Prostate gland (tissue), 2 donors: ENCODE results near the gene SUN1. TPM values are rescaled to one million over a fixed set of nuclear protein-coding genes. Genes with fewer than 3 reads are reported as not detected.

Experiments
- DNase-seq: peaks from one replicate; pipeline ENCODE4 v3.0.0-alpha.2; 2019; ENCODE audit warnings: low spot score
- H3K27ac ChIP-seq, 2 donors: fragments of 200-600 bp; sonication (generic); 2 replicates each; pipeline ENCODE4 v1.5.1; 2017 to 2019
- H3K27me3 ChIP-seq: fragments of 200-600 bp; sonication (generic); replicated peaks from 2 replicates; pipeline ENCODE4 v1.5.1; 2019; ENCODE audit not compliant: insufficient read depth
- H3K36me3 ChIP-seq, 2 donors: fragments of 200-600 bp; sonication (generic); 1 replicate in 1 of 2; 2 replicates in 1 of 2; pipeline versions ENCODE4 v1.5.1 to v1.8.1; 2017 to 2019
- H3K4me1 ChIP-seq: fragments of 200-600 bp; sonication (generic); replicated peaks from 2 replicates; pipeline ENCODE4 v1.5.1; 2019
- H3K4me3 ChIP-seq, 2 donors: fragments of 200-600 bp; sonication (generic); 2 replicates each; pipeline ENCODE4 v1.5.1; 2017 to 2019
- H3K9me3 ChIP-seq: fragments of 200-600 bp; sonication (generic); 2 replicates; pipeline ENCODE4 v1.5.1; 2017
- POLR2A ChIP-seq: fragments of 450-650 bp; IDR thresholded peaks from one replicate; pipeline ENCODE4 v1.6.1; 2016; ENCODE audit warnings: antibody characterized with exemption, mild to moderate bottlenecking
- POLR2AphosphoS5 ChIP-seq: sonication (generic); formaldehyde crosslinking; IDR thresholded peaks from one replicate; pipeline ENCODE4 v1.6.1; 2017; ENCODE audit warnings: antibody characterized with exemption
- WGBS: methylation state at CpG from one replicate; pipeline ENCODE4 v1.1.5; 2018; 5-methylcytosine and 5-hydroxymethylcytosine counted together
- intact Hi-C: fragments of 100-400 bp; cut with DNase I; formaldehyde crosslinking; loops from one replicate; pipeline ENCODE4 v1.14.2; 2022
- total RNA-seq, 2 donors: library from RNA; depleted of rRNA; stranded (reverse); fragments of >200 nt; gene quantifications; one replicate each; pipeline ENCODE4 v1.1.0, GENCODE V29; 2016
- TF ChIP-seq, protein P1 (sequence below), 4 experiments: fragments of 200-600 bp in 2 of 4; fragments of 450-650 bp in 2 of 4; sonication (generic) in 2 of 4; IDR thresholded peaks; 1 replicate in 3 of 4; 2 replicates in 1 of 4; pipeline ENCODE4 v1.5.1; 2016 to 2019; ENCODE audit warnings: antibody characterized with exemption in 4 of 4, mild to moderate bottlenecking in 2 of 4, moderate library complexity in 2 of 4

Gene SUN1
- total RNA-seq, 2 donors from 2014 or later = 106 to 177 TPM

- Histone ChIP-seq H3K27ac (no peak overlapping the region), H3K27me3 (no peaks in the 10 kb centered on the region), H3K9me3 (no peaks in the 10 kb centered on the region), H3K4me3 (no peak overlapping the region), H3K4me1 (no peaks in the 10 kb centered on the region), H3K36me3 (peaks cover 15 to 16% of the 10 kb centered on the region in 2 donors)
- intact Hi-C loops = loop anchor here (10.0 kb wide), 1 partner anchor 335 kb away; the partner anchor contains the start of gene PDGFA
- TF ChIP-seq POLR2A (no peak), POLR2AphosphoS5 (no peak)
- TF ChIP-seq, protein P1, sequence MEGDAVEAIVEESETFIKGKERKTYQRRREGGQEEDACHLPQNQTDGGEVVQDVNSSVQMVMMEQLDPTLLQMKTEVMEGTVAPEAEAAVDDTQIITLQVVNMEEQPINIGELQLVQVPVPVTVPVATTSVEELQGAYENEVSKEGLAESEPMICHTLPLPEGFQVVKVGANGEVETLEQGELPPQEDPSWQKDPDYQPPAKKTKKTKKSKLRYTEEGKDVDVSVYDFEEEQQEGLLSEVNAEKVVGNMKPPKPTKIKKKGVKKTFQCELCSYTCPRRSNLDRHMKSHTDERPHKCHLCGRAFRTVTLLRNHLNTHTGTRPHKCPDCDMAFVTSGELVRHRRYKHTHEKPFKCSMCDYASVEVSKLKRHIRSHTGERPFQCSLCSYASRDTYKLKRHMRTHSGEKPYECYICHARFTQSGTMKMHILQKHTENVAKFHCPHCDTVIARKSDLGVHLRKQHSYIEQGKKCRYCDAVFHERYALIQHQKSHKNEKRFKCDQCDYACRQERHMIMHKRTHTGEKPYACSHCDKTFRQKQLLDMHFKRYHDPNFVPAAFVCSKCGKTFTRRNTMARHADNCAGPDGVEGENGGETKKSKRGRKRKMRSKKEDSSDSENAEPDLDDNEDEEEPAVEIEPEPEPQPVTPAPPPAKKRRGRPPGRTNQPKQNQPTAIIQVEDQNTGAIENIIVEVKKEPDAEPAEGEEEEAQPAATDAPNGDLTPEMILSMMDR (IDR thresholded peaks at IDR 0.05) = no peak
- DNase-seq = no peak
- 78% methylated on average over 18 of the region's 19 CpGs for WGBS
These were observed 17.5 kb downstream of the SUN1 start for GRCh38 chr7:849781-850180.

GRCh38 chr7:851204-851603, 18.9 kb downstream of the SUN1 start:
- H3K9me3 ChIP-seq = no peaks in the 10 kb centered on the region
- peaks cover 15 to 19% of the 10 kb centered on the region in 2 donors for H3K36me3 ChIP-seq
- H3K4me1 ChIP-seq = no peaks in the 10 kb centered on the region
- intact Hi-C loops = no loop called here
- H3K27me3 ChIP-seq = no peaks in the 10 kb centered on the region
- DNase-seq = no peak
- no peak for TF ChIP-seq POLR2AphosphoS5
- TF ChIP-seq, protein P1 (IDR thresholded peaks at IDR 0.05) = no peak
- H3K4me3 ChIP-seq = no peak overlapping the region
- H3K27ac ChIP-seq = no peak overlapping the region
- 92% methylated on average over 14 of the region's 14 CpGs for WGBS

DNA sequence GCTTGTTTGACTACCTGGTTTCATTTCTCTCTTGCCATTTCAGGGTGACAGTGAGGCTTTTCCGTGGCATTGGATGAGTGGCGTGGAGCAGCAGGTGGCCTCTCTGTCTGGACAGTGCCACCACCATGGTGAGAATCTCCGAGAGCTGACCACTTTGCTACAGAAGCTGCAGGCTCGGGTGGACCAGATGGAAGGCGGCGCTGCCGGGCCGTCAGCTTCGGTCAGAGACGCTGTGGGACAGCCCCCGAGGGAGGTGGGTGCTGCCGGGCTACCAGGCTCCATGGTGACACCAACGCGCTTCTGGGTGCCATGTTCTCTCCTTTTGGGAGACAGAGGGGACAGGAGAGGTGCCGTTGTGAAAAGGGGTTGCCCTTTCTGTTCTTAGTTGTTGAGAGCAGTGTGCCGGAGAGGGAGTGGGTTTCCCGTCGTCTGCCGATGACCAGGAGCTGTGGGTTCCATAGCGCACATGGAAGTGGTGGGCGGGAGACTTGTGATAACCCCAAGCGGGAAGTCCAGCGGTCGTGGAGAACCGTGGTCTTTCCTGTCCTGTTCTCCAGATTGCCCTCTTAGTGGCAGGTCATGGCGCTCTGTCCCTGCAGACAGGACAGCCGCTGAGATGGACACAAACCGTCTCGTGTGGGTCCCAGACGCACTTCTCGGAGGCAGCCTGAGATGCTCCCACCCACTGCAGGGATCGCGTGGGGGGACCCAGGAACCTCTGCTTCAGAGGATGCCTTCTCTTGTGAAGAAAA, 21.3 kb downstream of the SUN1 start:
- no peaks in the 10 kb centered on the region for H3K4me1 ChIP-seq
- H3K9me3 ChIP-seq = no peaks in the 10 kb centered on the region
- 90% methylated on average over 33 of the region's 33 CpGs for WGBS
- no peak overlapping the region for H3K4me3 ChIP-seq
- DNase-seq = no peak
- H3K27ac ChIP-seq = no peak overlapping the region
- intact Hi-C loops = no loop called here
- no peaks in the 10 kb centered on the region for H3K27me3 ChIP-seq
- H3K36me3 ChIP-seq = peaks cover 15 to 19% of the 10 kb centered on the region in 2 donors
- TF ChIP-seq POLR2A = no peak
- TF ChIP-seq, protein P1 (IDR thresholded peaks at IDR 0.05) = no peak
- no peak for TF ChIP-seq POLR2AphosphoS5

DNA sequence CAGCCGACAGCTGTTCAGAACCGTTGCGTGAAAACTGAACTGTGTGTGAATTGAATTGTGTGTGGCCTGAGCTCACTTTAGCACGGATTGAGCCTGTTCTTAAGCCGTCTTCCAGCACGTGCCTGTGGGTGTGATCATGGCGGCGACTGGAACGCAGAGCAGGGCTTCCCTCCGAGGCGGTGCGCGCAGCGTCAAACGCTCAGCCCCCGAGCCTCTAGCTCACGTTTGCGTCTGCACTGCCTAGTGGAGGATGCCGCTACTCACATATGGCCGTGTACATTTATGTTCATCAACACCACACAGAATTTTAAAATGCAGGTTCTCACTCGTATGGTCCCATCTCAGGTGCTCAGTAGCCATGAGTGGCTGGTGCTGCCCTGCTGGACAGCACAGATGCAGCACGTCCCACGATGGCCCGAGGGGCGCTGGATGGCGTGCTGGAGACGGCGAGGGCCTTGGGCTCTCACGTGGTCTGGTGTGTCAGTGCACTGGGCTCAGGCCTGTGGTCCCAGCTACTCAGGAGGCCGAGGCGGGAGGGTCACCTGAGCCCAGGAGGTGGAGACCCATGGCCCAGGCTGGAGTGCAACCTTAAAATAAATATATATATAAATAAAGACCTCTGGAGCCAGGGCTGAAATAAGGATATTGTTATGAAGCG, 22.0 kb downstream of the SUN1 start:
- 93% methylated on average over 32 of the region's 32 CpGs for WGBS
- intact Hi-C loops = no loop called here

More for the DNA sequence above, 22.0 kb downstream of the SUN1 start:
- DNase-seq = no peak
- H3K27me3 ChIP-seq = no peaks in the 10 kb centered on the region
- H3K27ac ChIP-seq = no peak overlapping the region
- TF ChIP-seq POLR2AphosphoS5 (no peak), POLR2A (no peak)
- TF ChIP-seq, protein P1 (IDR thresholded peaks at IDR 0.05) = no peak
- peaks cover 15 to 19% of the 10 kb centered on the region in 2 donors for H3K36me3 ChIP-seq
- H3K4me3 ChIP-seq = no peak overlapping the region
- H3K9me3 ChIP-seq = no peaks in the 10 kb centered on the region
- H3K4me1 ChIP-seq = no peaks in the 10 kb centered on the region
